Skin of body (tissue), 2 donors: ENCODE measurements around the gene PCDHB5. TPM values are rescaled to one million over a fixed set of nuclear protein-coding genes. Genes with fewer than 3 reads are reported as not detected.
"Not testable (repeated sequence)": the region's sequence is repeated elsewhere in the genome, so short reads cannot be mapped to it uniquely, and the experiment has no call there.

ENCODE experiments used
- DNase-seq: peaks from one replicate; lab custom pipeline; 2025; lab: John Stamatoyannopoulos, UW
- total RNA-seq: library from RNA; depleted of rRNA; stranded (reverse); fragments of >200 nt; gene quantifications from one replicate; pipeline ENCODE4 v1.2.3, GENCODE V29; 2014

Gene PCDHB5
- total RNA-seq: 2.7 TPM

DNA sequence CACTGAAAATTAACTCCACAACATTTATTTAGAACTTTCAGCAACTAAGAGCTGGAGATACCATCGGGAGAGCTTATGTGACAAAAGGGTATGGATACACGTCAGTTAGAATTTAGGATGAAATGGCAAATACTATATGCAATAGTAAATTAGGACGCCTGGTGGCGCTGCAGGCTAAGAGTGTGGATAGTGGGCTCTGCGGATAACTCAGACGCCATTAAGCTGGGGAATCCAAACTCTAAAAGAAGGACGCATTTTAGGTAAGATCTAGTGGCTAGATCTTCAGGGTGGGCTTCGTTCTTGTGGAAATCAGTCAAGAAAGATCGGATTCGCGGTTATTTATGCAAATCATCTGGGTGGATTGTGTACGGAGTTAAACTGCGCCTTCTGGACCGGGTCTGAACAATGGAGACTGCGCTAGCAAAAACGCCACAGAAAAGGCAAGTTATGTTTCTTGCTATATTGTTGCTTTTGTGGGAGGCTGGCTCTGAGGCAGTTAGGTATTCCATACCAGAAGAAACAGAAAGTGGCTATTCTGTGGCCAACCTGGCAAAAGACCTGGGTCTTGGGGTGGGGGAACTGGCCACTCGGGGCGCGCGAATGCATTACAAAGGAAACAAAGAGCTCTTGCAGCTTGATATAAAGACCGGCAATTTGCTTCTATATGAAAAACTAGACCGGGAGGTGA is at the start of gene PCDHB5:
Gene PCDHB5 (plus strand): TSS at position 177 of the 688 bp plus-strand sequence. CDS start 229 bp downstream, at position 406.
- no peak for DNase-seq

DNA sequence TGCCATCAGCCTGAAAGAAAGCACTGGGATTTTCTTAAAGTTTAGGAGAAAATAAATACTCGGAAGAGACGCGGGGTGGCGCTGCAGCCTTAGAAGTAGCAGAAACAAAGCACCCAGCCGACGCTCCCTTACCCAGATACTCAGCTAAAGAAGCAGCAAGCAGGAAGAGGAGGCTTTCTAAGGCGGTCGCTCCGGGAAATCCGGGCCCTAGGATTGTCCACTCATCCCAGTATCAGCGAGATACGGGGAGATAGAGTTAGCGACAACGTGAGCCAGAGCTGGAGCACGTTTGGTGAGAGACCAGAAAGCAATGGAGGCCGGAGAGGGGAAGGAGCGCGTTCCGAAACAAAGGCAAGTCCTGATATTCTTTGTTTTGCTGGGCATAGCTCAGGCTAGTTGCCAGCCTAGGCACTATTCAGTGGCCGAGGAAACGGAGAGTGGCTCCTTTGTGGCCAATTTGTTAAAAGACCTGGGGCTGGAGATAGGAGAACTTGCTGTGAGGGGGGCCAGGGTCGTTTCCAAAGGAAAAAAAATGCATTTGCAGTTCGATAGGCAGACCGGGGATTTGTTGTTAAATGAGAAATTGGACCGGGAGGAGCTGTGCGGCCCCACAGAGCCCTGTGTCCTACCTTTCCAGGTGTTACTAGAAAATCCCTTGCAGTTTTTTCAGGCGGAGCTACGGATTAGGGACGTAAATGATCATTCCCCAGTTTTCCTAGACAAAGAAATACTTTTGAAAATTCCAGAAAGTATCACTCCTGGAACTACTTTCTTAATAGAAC is 40.3 kb upstream of the PCDHB5 start, which contains the start of gene PCDHB2:
Gene PCDHB2 (plus strand): TSS at position 135 of the 782 bp plus-strand sequence. CDS start 176 bp downstream, at position 311.
- DNase-seq: no peak

DNA sequence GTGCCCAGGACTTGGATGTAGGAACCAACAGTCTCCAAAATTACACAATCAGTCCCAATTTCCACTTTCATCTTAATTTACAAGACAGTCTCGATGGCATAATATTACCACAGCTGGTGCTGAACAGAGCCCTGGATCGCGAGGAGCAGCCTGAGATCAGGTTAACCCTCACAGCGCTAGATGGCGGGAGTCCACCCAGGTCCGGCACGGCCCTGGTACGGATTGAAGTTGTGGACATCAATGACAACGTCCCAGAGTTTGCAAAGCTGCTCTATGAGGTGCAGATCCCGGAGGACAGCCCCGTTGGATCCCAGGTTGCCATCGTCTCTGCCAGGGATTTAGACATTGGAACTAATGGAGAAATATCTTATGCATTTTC is 39.8 kb upstream of the PCDHB5 start:
- no peak for DNase-seq

GRCh38 chr5:141096181-141096580 is 38.8 kb upstream of the PCDHB5 start:
- DNase-seq: not testable (repeated sequence)

DNA sequence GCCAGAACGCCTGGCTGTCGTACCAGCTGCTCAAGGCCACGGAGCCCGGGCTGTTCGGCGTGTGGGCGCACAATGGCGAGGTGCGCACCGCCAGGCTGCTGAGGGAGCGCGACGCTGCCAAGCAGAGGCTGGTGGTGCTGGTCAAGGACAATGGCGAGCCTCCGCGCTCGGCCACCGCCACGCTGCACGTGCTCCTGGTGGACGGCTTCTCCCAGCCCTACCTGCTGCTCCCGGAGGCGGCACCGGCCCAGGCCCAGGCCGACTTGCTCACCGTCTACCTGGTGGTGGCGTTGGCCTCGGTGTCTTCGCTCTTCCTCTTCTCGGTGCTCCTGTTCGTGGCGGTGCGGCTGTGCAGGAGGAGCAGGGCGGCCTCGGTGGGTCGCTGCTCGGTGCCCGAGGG is 38.4 kb upstream of the PCDHB5 start:
- not testable (repeated sequence) for DNase-seq

DNA sequence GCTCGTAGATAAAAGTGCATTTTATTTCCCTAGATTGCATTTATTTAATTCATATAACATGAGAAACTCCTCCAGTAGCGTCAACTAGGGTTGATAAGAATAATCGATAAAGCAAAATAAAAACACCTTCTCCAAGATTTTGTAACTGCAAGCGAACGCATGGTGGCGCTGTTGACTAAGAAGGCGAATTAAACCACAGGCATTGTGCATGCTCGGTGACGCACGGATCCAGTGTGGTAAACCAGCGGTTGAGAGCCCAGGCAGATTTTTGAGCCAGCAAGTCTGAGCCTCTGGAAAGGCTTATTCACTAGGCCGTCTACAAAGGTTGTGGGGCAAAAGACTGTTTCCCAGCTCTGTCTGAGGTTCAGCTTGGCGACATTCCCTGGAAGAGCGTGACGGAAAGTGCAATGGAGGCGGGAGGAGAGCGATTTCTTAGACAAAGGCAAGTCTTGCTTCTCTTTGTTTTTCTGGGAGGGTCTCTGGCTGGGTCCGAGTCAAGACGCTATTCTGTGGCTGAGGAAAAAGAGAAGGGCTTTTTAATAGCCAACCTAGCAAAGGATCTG is 34.7 kb upstream of the PCDHB5 start, which contains the start of gene PCDHB3:
Gene PCDHB3 (plus strand): TSS at position 231 of the 563 bp plus-strand sequence. CDS start 177 bp downstream, at position 408.
- DNase-seq: no peak

DNA sequence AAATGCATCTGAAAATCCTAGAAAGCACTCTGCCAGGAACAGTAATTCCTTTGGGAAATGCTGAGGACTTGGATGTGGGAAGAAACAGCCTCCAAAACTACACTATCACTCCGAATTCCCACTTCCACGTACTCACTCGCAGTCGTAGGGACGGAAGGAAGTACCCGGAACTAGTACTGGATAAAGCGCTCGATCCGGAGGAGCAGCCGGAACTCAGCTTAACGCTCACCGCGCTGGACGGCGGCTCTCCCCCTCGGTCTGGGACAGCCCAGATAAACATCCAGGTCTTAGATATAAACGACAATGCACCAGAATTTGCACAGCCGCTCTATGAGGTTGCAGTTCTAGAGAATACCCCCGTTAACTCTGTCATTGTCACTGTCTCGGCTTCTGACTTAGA is 33.9 kb upstream of the PCDHB5 start:
- no peak for DNase-seq

GRCh38 chr5:141102070-141102469 is 32.9 kb upstream of the PCDHB5 start:
- not testable (repeated sequence) for DNase-seq

DNA sequence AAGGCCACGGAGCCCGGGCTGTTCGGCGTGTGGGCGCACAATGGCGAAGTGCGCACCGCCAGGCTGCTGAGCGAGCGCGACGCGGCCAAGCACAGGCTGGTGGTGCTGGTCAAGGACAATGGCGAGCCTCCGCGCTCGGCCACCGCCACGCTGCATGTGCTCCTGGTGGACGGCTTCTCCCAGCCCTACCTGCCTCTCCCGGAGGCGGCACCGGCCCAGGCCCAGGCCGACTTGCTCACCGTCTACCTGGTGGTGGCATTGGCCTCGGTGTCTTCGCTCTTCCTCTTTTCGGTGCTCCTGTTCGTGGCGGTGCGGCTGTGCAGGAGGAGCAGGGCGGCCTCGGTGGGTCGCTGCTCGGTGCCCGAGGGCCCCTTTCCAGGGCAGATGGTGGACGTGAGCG is 32.5 kb upstream of the PCDHB5 start:
- DNase-seq: not testable (repeated sequence)

DNA sequence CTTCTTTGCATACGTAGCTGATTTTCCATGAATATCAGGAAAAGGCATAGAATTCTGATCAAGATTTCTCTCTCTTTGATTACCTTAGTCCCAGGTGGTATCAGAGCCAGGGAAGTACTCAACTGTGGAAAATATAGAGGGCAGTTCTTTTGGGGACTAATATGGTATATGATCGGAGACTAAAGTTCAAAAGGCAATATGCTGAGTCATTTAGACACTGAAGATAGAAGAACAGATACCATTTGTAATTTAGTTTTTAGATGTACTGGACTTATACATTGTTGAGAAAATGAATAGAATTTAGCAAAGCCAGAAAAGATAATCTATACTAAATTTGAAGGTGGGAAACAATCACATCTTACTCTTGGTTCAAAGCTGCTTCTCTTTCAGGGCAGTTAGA is 29.7 kb upstream of the PCDHB5 start:
- DNase-seq: no peak

- DNase-seq: no peak
These were observed 15.8 kb upstream of the PCDHB5 start for GRCh38 chr5:141119250-141119649.

- DNase-seq: no peak
These were observed 13.4 kb upstream of the PCDHB5 start, which contains the start of gene PCDHB4 for GRCh38 chr5:141121563-141121962. PCDHB4 (plus strand) TSS chr5:141121818; CDS start chr5:141121999, 181 bp downstream.

DNA sequence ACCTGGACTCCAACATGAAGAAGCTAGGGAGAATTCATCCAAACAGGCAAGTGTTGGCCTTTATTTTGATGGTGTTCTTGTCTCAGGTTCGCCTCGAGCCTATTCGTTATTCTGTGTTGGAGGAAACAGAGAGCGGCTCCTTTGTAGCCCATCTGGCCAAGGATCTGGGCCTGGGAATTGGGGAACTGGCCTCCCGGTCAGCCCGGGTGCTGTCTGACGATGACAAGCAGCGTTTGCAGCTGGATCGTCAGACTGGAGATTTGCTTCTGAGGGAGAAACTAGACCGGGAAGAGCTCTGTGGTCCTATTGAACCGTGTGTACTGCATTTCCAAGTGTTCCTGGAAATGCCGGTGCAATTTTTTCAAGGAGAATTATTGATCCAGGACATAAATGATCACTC is 13.0 kb upstream of the PCDHB5 start:
- no peak for DNase-seq

DNA sequence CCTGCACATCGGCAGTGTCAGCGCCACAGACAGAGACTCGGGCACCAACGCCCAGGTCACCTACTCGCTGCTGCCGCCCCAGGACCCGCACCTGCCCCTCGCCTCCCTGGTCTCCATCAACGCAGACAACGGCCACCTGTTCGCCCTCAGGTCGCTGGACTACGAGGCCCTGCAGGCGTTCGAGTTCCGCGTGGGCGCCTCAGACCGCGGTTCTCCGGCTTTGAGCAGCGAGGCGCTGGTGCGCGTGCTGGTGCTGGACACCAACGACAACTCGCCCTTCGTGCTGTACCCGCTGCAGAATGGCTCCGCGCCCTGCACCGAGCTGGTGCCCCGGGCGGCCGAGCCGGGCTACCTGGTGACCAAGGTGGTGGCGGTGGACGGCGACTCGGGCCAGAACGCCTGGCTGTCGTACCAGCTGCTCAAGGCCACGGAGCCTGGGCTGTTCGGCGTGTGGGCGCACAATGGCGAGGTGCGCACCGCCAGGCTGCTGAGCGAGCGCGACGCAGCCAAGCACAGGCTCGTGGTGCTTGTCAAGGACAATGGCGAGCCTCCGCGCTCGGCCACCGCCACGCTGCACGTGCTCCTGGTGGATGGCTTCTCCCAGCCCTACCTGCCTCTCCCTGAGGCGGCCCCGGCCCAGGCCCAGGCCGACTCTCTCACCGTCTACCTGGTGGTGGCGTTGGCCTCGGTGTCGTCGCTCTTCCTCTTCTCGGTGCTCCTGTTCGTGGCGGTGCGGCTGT is 11.4 kb upstream of the PCDHB5 start:
- DNase-seq: not testable (repeated sequence)

DNA sequence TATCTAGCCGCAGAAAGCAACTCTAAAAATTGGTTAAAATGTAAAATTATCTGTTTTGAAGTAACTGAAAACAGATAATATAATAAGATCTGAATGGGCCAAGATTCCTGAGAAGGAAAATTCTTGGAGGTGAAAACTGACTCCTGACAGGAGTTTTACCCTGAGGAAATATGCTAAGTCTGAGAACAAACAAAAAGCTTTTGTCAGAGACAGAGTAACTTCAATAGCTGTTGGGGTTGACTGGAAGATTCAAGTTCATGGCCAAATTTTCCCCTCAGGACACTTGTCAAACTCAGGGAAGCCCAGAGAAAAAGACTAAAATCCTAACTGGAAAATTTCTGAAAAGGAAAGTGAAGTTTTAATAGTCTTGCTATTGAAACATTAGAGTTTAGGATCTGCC is 7.7 kb upstream of the PCDHB5 start:
- no peak for DNase-seq

DNA sequence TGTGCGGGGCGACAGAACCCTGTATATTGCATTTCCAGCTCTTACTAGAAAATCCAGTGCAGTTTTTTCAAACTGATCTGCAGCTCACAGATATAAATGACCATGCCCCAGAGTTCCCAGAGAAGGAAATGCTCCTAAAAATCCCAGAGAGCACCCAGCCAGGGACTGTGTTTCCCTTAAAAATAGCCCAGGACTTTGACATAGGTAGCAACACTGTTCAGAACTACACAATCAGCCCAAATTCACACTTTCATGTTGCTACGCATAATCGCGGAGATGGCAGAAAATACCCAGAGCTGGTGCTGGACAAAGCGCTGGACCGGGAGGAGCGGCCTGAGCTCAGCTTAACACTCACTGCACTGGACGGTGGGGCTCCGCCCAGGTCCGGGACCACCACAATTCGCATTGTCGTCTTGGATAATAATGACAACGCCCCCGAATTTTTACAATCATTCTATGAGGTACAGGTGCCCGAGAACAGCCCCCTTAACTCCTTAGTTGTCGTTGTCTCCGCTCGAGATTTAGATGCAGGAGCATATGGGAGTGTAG is 786 bp downstream of the PCDHB5 start:
- DNase-seq: no peak

- not testable (repeated sequence) for DNase-seq
These were observed 2.3 kb downstream of the PCDHB5 start for GRCh38 chr5:141137346-141137745.

- DNase-seq: no peak
These were observed 14.8 kb downstream of the PCDHB5 start, which contains the start of gene PCDHB6 for GRCh38 chr5:141149812-141150211. PCDHB6 (plus strand) TSS chr5:141150057; CDS start chr5:141150258, 201 bp downstream.

DNA sequence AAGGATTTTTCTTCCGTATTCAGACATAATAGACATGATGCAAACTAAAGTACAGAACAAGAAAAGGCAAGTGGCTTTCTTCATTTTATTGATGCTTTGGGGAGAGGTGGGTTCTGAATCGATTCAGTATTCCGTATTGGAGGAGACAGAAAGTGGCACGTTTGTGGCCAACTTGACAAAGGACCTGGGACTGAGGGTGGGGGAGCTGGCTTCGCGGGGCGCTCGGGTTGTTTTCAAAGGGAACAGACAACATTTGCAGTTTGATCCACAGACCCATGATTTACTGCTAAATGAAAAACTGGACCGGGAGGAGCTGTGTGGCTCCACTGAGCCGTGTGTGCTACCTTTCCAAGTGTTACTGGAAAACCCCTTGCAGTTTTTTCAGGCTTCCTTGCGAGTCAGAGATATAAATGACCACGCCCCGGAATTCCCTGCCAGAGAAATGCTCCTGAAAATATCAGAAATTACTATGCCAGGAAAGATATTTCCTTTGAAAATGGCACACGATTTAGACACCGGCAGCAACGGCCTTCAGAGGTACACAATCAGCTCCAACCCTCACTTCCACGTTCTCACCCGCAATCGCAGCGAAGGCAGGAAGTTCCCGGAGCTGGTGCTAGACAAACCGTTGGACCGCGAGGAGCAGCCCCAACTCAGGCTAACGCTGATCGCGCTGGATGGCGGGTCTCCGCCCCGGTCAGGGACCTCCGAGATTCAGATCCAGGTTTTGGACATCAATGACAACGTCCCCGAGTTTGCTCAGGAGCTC is 15.4 kb downstream of the PCDHB5 start:
- no peak for DNase-seq

GRCh38 chr5:141150993-141151325 is 16.0 kb downstream of the PCDHB5 start:
- no peak for DNase-seq
